Breast epithelium (tissue), 4 donors: ENCODE measurements around the gene GLO1. TPM values are rescaled to one million over a fixed set of nuclear protein-coding genes. Genes with fewer than 3 reads are reported as not detected.

ENCODE experiments used
- DNase-seq, 2 donors: peaks; one replicate each; pipeline ENCODE4 v3.0.0-alpha.2; 2019; ENCODE audit warnings: low spot score in 2 of 2
- H3K27ac ChIP-seq, 2 donors: fragments of 200-600 bp; sonication (generic) in 1 of 2; one replicate each; pipeline ENCODE4 v1.5.1; 2016 to 2019; ENCODE audit warnings: mild to moderate bottlenecking in 1 of 2
- H3K27me3 ChIP-seq, 2 donors: fragments of 200-600 bp; sonication (generic) in 1 of 2; one replicate each; pipeline versions ENCODE4 v1.5.1 to v1.6.0; 2017 to 2019; ENCODE audit warnings: control low read depth in 1 of 2, mild to moderate bottlenecking in 1 of 2
- H3K36me3 ChIP-seq: fragments of 200-600 bp; one replicate; pipeline ENCODE4 v1.5.1; 2019
- H3K4me1 ChIP-seq, 2 donors: fragments of 200-600 bp; sonication (generic); one replicate each; pipeline ENCODE4 v1.5.1; 2016 to 2019; ENCODE audit warnings: control low read depth in 1 of 2
- H3K4me3 ChIP-seq, 3 donors: fragments of 200-600 bp; sonication (generic); 1 replicate in 2 of 3; 2 replicates in 1 of 3; pipeline ENCODE4 v1.5.1; 2016 to 2019; ENCODE audit warnings: mild to moderate bottlenecking in 3 of 3, moderate library complexity in 2 of 3
- H3K9me3 ChIP-seq, 2 donors: fragments of 200-600 bp; sonication (generic) in 1 of 2; one replicate each; pipeline ENCODE4 v1.5.1; 2016 to 2019; ENCODE audit warnings: control low read depth in 1 of 2
- CTCF ChIP-seq, 3 donors: fragments of 450-650 bp; IDR thresholded peaks; one replicate each; pipeline ENCODE4 v1.5.1; 2016 to 2017; ENCODE audit warnings: antibody characterized with exemption in 3 of 3, mild to moderate bottlenecking in 3 of 3, moderate library complexity in 3 of 3
- POLR2A ChIP-seq: fragments of 450-650 bp; IDR thresholded peaks from one replicate; pipeline ENCODE4 v1.6.1; 2016; ENCODE audit warnings: antibody characterized with exemption, mild to moderate bottlenecking, moderate library complexity
- POLR2AphosphoS5 ChIP-seq, 3 donors: sonication (generic); formaldehyde crosslinking; IDR thresholded peaks; one replicate each; pipeline ENCODE4 v1.6.1; 2017; ENCODE audit warnings: antibody characterized with exemption in 3 of 3
- intact Hi-C: fragments of 100-400 bp; cut with DNase I; formaldehyde crosslinking; loops from one replicate; pipeline ENCODE4 v1.15.1; 2023; ENCODE audit warnings: low total_unique reads
- total RNA-seq, 3 donors: library from RNA; depleted of rRNA; stranded (reverse); fragments of >200 nt; gene quantifications; one replicate each; pipeline ENCODE4 v1.1.0, GENCODE V29; 2016

The GLO1 gene
- total RNA-seq, 3 donors from 2014 or later, result 59.0 to 113 (median 79.3) TPM

GRCh38 chr6:38723783-38724182 is 20.8 kb upstream of the GLO1 start:
- DNase-seq, result no peak
- intact Hi-C loops, result no loop called here
- Histone ChIP-seq H3K36me3 (no peaks in the 10 kb centered on the region), H3K9me3 (no peaks in the 10 kb centered on the region), H3K4me3 (no peak overlapping the region), H3K4me1 (no peaks in the 10 kb centered on the region), H3K27ac (no peak overlapping the region), H3K27me3 (peaks cover 0 to 7% of the 10 kb centered on the region in 2 donors)
- TF ChIP-seq CTCF (IDR thresholded peaks at IDR 0.05), result no peak
- TF ChIP-seq POLR2AphosphoS5 (IDR thresholded peaks at IDR 0.05), result no peak
- no peak for TF ChIP-seq POLR2A

GRCh38 chr6:38722727-38723334 is 19.9 kb upstream of the GLO1 start:
- Histone ChIP-seq H3K9me3 (no peaks in the 10 kb centered on the region), H3K36me3 (no peaks in the 10 kb centered on the region), H3K4me3 (no peak overlapping the region), H3K27me3 (peaks cover 0 to 7% of the 10 kb centered on the region in 2 donors), H3K4me1 (no peaks in the 10 kb centered on the region), H3K27ac (no peak overlapping the region)
- no peak for TF ChIP-seq POLR2A
- TF ChIP-seq POLR2AphosphoS5 (IDR thresholded peaks at IDR 0.05), result no peak
- no peak for TF ChIP-seq CTCF (IDR thresholded peaks at IDR 0.05)
- DNase-seq, result no peak
- intact Hi-C loops, result no loop called here

- Histone ChIP-seq H3K4me3 (no peak overlapping the region), H3K4me1 (no peaks in the 10 kb centered on the region), H3K27me3 (peaks cover 0 to 11% of the 10 kb centered on the region in 2 donors), H3K9me3 (no peaks in the 10 kb centered on the region), H3K36me3 (no peaks in the 10 kb centered on the region), H3K27ac (no peak overlapping the region)
- intact Hi-C loops, result no loop called here
- TF ChIP-seq CTCF (IDR thresholded peaks at IDR 0.05), result no peak
- no peak for TF ChIP-seq POLR2A
- no peak for TF ChIP-seq POLR2AphosphoS5 (IDR thresholded peaks at IDR 0.05)
- DNase-seq, result no peak
Observed at GRCh38 chr6:38722038-38722437, 19.1 kb upstream of the GLO1 start.

GRCh38 chr6:38720295-38720694 is 17.4 kb upstream of the GLO1 start:
- H3K27ac ChIP-seq, result no peak overlapping the region
- no peak for DNase-seq
- no peaks in the 10 kb centered on the region for H3K36me3 ChIP-seq
- H3K9me3 ChIP-seq, result no peaks in the 10 kb centered on the region
- intact Hi-C loops, result no loop called here
- no peak overlapping the region for H3K4me3 ChIP-seq
- TF ChIP-seq POLR2AphosphoS5 (IDR thresholded peaks at IDR 0.05), result no peak
- no peak for TF ChIP-seq POLR2A
- TF ChIP-seq CTCF (IDR thresholded peaks at IDR 0.05), result no peak
- H3K27me3 ChIP-seq, result peaks cover 0 to 21% of the 10 kb centered on the region in 2 donors
- H3K4me1 ChIP-seq, result no peaks in the 10 kb centered on the region

- Histone ChIP-seq H3K36me3 (no peaks in the 10 kb centered on the region), H3K27me3 (peaks cover 0 to 28% of the 10 kb centered on the region in 2 donors), H3K4me3 (no peak overlapping the region), H3K27ac (no peak overlapping the region), H3K4me1 (no peaks in the 10 kb centered on the region), H3K9me3 (no peaks in the 10 kb centered on the region)
- DNase-seq, result no peak
- TF ChIP-seq CTCF (IDR thresholded peaks at IDR 0.05), result no peak
- TF ChIP-seq POLR2A, result no peak
- TF ChIP-seq POLR2AphosphoS5 (IDR thresholded peaks at IDR 0.05), result no peak
- intact Hi-C loops, result no loop called here
Observed at GRCh38 chr6:38719358-38719757, 16.4 kb upstream of the GLO1 start.
